ENCODE results near the gene KCNMA1. TPM values are rescaled to one million over a fixed set of nuclear protein-coding genes. Genes with fewer than 3 reads are reported as not detected.

The KCNMA1 gene
- total RNA-seq, 1 donor from 2014 or later = 30.1 TPM

GRCh38 chr10:77315496-77316129, 322.0 kb downstream of the KCNMA1 start:
- Mint-ChIP-seq H3K27me3 (peaks cover 2% of the 10 kb centered on the region), H3K36me3 (no peaks in the 10 kb centered on the region), H3K9me3 (no peaks in the 10 kb centered on the region), H3K27ac (no peak overlapping the region), H3K4me1 (ENCODE audit: unreplicated experiment) (peaks cover 4% of the 10 kb centered on the region), H3K4me3 (no peak overlapping the region)
- TF ChIP-seq, protein P1, sequence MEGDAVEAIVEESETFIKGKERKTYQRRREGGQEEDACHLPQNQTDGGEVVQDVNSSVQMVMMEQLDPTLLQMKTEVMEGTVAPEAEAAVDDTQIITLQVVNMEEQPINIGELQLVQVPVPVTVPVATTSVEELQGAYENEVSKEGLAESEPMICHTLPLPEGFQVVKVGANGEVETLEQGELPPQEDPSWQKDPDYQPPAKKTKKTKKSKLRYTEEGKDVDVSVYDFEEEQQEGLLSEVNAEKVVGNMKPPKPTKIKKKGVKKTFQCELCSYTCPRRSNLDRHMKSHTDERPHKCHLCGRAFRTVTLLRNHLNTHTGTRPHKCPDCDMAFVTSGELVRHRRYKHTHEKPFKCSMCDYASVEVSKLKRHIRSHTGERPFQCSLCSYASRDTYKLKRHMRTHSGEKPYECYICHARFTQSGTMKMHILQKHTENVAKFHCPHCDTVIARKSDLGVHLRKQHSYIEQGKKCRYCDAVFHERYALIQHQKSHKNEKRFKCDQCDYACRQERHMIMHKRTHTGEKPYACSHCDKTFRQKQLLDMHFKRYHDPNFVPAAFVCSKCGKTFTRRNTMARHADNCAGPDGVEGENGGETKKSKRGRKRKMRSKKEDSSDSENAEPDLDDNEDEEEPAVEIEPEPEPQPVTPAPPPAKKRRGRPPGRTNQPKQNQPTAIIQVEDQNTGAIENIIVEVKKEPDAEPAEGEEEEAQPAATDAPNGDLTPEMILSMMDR (conservative IDR thresholded peaks at IDR 0.05) = no peak
- DNase-seq (ENCODE audit: extremely low spot score, unreplicated experiment) = no peak

GRCh38 chr10:77313066-77313750, 324.4 kb downstream of the KCNMA1 start:
- H3K4me3 Mint-ChIP-seq = no peak overlapping the region
- DNase-seq (ENCODE audit: extremely low spot score, unreplicated experiment) = no peak
- H3K4me1 Mint-ChIP-seq (ENCODE audit: unreplicated experiment) = peaks cover 8% of the 10 kb centered on the region
- H3K9me3 Mint-ChIP-seq = no peaks in the 10 kb centered on the region
- no peaks in the 10 kb centered on the region for H3K36me3 Mint-ChIP-seq
- TF ChIP-seq, protein P1 (conservative IDR thresholded peaks at IDR 0.05) = no peak
- peaks cover 13% of the 10 kb centered on the region for H3K27me3 Mint-ChIP-seq
- H3K27ac Mint-ChIP-seq = no peak overlapping the region

GRCh38 chr10:77311186-77311585, 326.4 kb downstream of the KCNMA1 start:
- DNase-seq (ENCODE audit: extremely low spot score, unreplicated experiment) = no peak
- no peaks in the 10 kb centered on the region for H3K36me3 Mint-ChIP-seq

DNA sequence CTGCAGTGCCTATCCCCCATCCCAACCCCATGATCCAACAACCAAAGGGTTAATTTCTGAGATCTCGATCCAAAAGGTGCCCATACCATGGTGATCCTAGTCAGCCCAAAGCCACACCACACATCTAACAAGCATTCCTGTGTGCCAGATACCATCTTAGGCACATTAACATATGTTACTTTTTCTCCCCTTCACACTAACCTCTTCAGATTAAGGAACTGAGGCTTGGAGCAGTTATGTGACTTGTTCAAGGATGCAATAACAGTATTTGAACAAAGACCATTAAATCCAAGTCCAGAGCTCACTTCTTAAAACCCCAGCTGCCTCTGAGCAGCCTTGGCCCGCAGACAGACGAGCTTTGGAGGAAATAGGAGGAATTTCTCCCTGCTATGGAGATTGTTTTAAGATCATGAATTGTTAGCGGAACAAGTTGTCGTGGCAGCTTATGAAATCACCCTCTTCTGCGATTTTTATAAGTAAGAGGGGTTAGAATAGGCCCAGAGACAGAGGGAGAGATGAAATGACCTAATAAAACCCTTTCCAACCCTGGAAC, 327.2 kb downstream of the KCNMA1 start:
- Mint-ChIP-seq H3K4me3 (no peak overlapping the region), H3K9me3 (no peaks in the 10 kb centered on the region), H3K4me1 (ENCODE audit: unreplicated experiment) (peaks cover 8% of the 10 kb centered on the region), H3K27ac (no peak overlapping the region), H3K27me3 (peaks cover 15% of the 10 kb centered on the region), H3K36me3 (no peaks in the 10 kb centered on the region)
- TF ChIP-seq, protein P1 (conservative IDR thresholded peaks at IDR 0.05) = no peak
- no peak for DNase-seq (ENCODE audit: extremely low spot score, unreplicated experiment)

More at GRCh38 chr10:77311186-77311585, 326.4 kb downstream of the KCNMA1 start:
- Mint-ChIP-seq H3K27ac (no peak overlapping the region), H3K27me3 (peaks cover 13% of the 10 kb centered on the region), H3K4me3 (no peak overlapping the region), H3K9me3 (no peaks in the 10 kb centered on the region), H3K4me1 (ENCODE audit: unreplicated experiment) (peaks cover 8% of the 10 kb centered on the region)
- TF ChIP-seq, protein P1 (conservative IDR thresholded peaks at IDR 0.05) = no peak

- Mint-ChIP-seq H3K27me3 (peaks cover 15% of the 10 kb centered on the region), H3K4me3 (no peak overlapping the region), H3K4me1 (ENCODE audit: unreplicated experiment) (peaks cover 8% of the 10 kb centered on the region), H3K36me3 (no peaks in the 10 kb centered on the region), H3K27ac (no peak overlapping the region), H3K9me3 (no peaks in the 10 kb centered on the region)
- TF ChIP-seq, protein P1 (conservative IDR thresholded peaks at IDR 0.05) = no peak
- DNase-seq (ENCODE audit: extremely low spot score, unreplicated experiment) = no peak
Observed at GRCh38 chr10:77309509-77309908, 328.1 kb downstream of the KCNMA1 start.
